HG03045 (cell line): ENCODE data around the gene GRID1.

Experiments used
- ATAC-seq: cut with Tn5 transposase; IDR thresholded peaks from one replicate; pipeline ENCODE4 v1.9.1; 2021; ENCODE audit warnings: mild to moderate bottlenecking, moderate library complexity; ENCODE audit not compliant: unreplicated experiment

GRID1 gene

DNA sequence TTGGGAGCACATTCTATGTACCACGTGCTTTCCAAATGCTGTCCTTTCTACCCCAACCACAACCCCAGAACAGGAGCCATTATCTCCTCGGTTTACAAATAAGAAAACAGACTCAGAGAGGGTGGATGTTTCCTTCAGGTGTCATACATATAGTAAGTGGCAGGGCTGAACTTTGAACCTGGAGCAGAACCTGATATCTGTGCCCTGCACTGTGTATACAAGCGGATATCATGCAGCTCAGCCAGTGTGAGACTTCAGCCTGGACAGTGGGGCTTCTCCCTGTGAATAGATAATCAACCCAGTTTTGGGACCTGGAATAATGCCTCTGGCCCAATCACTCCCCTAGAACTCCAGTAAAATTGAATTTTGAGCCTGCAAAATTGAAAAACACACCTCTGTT is 341.1 kb downstream of the GRID1 start:
- no peak for ATAC-seq

DNA sequence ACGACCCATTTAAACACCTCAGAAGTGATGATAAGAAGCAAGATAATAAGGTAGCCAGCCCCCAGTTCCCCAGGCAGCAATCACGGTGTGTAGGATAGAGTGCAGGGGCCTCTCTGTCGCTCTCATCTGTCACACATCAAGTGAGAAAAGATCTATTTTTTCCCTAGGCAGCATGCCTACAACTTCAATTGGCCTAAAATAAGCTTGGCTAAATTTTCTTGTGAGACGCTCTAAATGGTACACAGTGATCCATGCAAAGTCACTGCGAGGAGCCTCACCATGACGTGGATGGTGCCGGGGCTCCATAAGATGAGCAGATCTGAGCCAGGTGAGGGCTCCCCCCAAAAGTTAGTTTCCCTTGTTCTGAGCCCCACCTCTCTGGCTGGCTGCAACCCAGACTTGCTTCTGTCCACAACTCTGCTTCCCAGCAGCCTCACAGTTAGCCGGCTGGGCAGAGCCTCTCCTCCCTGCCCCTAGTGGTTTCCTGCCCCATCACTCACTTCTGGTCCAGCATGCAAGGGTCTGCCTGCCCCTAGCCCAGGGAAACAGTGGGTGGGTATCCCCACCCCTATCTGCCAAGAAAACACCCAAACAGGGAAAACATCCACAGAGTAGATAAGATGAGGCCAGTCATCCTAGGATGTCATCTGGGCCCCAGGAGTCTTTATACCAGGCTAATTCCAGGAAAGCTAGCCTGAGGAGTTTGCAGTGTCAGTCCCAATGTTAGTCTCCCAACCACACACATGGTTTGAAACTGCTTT is 342.1 kb downstream of the GRID1 start:
- ATAC-seq = no peak

DNA sequence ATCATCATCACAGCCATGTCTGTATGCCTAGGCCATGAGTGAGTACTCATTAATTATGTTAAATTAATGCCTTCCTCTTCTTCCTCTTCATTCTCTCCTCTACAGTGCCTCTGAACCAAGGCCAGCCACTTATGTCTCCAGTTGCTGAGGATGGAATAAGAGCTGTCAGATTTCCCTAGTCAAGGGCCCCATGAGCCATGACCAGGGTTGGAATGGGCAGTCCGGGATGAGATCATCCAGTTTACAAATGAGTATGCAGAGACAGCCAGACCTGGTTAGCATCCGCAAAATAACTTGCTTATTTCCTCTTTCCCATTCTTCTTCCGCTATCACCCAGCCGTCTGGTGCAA is 342.7 kb downstream of the GRID1 start:
- ATAC-seq = no peak

DNA sequence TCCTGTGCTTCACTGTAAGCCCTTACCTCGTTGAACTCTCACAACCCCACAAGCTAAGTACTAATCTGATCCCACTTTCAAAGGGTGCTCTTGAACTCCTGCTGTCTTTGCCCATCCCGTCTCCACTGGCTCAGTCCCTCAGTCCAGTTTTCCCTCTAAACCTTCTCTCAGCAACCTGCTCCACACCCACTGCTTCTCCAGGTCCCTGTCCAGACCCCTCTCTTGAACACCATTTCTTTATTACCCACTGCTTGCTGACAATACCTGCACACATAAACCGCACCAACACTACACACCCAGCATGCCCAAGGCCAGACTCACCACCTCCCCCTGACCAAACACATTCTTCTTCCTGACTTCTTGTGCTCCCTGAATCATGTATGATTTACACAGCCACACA is 343.3 kb downstream of the GRID1 start:
- no peak for ATAC-seq

DNA sequence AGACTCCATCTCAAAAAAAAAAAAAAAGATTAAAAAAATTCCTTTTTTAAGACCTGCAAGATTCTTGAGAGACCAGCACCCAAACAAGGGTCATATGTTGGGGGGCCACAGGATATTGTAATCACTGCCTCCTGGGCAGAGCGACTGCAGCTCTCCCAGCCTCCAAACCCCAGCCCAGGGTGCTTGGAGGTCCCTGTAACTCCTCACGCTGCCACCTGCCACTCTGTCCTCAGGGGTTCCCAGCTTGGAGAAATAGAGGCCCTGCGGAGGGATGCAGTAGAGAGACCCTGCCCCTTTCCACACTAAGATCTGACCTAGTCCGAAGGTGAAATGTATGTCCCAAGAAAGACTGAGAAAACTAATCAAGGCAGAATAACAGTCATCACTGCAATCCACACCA is 343.7 kb downstream of the GRID1 start:
- no peak for ATAC-seq

DNA sequence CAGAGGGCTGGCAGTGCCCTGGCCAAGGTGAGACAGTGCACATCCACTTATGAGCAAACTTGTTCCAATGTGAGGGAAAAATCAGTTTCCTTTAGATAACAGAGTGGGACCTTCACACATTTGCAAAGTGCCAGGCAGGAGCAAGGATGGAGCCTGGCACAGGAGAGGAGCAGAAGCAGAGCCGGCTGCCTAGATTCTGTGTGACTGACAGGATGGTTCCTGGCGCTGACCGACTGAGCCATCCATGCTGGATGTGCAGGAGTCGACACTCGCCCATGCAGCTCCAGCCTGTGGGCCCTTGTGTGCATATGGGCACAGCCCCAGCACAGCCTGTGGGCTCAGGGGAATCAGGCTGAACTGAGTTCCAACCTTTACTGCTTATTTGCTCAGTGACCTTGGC is 346.5 kb downstream of the GRID1 start:
- no peak for ATAC-seq

DNA sequence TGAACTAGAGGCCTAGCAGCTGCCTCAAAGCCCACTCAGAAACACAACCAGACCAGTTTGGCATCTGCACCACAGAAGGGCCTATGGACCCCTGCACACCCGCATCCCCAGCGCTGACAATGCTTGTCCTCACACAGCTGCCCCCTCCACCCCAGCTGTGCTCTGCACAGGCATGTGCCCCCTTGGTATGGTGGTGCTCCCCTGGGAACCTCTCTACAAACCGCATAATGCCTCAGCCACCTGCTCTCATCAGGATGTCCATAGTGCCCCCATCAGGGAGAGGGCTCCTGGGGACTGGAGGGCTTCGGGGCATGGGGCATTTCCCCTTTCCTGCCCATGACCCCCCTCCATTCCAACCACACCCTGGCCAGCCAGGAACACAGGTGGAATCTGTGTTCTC is 347.5 kb downstream of the GRID1 start:
- no peak for ATAC-seq

DNA sequence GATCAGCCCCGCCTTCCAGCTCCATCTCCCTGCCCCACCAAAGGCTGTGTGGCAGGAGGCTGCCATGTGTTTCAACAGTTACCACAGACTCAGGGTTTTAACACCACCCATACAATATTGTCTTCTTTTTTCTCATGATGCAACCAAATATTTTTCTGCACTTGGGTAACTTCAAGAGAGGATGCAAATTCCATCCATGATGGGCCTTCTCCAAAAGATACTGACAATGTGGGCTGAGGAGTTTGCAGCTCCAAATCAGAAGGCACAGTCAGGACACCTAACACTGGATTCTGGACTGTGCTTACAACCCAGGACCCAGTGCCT is 347.9 kb downstream of the GRID1 start:
- ATAC-seq = no peak

DNA sequence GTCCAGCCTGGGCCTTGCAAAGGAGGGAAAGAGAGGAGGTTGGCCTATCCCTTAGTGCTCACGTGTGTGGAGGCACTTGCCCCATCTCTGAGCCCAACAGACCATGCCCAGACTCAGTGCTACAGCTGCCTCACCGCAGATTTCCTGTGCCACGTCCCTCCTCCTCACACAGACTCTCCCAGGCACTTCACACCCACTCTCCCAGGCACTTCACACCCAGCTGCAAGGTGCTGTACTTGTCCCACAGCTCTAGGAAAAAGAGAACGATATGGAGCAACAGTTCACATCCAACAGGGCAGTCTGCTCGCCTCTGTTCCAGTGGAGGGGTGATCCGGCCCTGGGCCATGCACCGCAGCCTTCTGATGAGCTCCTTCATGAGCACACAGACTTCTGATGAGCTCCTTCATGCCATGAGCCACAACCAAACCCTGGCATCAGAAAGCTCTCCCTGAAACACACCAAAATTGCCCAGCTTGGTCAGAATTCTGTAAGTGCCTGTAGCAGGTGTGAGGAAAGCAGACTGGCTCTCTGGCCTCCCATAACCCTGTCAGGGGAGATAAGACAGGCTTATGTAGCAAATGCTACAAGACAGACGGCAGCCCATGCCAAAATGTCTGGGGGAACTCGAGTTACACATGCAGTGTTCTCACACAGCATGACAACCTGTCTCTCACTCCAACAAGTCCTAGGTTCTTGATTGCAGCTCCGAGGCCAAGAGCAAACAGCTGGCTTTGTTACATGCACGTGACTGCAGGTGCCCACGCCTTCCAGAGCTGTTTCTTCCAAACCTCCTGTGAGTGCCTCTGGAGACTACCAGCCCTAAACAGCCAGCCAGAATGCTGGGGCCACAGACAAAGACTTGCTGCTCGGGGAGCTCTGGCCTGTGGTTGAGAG is 348.5 kb downstream of the GRID1 start:
- no peak for ATAC-seq

DNA sequence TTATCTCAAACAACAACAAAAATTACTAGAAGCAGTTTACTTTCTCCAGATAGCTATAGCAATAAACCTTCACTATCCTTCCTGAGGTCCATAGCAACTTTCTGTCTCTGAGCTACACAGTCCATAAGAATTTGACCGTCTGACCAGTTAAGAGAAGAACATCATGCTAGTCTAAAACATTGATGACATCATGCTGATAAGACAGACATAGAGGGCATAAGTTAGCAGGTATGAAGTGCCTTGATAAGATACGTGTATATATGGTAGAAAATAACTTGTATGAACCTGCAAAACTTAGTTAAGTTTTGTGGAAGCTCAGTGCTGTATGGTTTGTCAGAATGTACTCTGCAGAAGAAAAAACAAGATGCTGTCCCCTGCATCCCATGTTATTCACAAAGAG is 353.0 kb downstream of the GRID1 start:
- no peak for ATAC-seq

DNA sequence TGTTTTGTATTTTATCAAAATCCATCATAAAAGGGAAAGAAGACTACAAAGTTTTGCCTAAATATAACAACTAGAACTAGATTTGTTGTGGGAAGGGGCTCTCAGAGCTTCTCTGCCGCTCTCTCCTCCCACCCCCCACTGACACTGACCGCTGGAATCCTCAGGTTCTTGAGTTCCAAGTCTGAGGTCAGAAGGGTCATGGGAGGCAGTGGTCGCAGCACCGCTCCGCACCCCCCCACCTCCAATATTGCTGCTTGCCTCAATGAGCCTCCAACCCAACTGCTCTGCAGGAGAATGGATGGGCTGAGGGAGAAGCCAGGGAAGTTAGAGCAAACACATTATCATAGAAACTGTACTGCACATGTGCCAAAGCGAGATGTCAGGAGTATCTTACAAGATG is 359.4 kb downstream of the GRID1 start:
- no peak for ATAC-seq

DNA sequence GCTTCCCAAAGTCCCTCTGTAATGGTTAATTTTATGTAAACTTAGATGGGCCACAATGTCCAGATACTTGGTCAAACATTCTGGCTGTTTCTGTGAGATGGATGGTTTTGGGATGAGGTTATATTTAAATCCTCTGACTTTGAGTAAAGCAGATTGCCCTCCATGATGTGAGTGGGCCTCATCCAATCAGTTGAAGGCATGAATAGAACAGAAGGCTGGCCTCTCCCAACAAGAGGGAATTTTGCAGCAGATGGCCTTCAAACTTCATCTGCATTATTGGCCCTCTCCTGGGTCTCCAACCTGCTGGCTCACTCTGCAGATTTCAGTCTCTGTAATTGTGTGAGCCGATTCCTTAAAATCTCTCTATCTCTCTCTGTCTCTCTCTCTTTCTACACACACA is 362.3 kb downstream of the GRID1 start:
- no peak for ATAC-seq

DNA sequence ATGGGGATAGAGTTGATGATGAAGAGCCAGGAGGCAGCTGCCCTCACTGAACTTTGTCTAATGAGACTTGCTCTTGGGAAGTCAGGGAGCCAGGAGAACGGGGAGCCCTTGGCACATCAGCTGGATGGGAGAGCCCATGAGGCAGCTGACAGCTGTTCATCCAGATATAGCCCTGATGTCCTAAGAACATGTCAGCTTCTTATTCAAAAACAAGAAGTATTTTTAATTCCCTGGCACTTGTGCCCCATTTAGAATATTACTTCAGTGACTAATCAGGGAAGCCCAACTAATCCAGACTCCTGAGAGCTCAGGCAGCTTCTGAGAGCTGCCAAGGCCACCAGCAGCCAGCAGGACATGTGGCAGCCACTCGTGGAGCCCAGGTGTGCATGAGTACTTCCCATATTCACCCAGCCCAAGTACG is 363.4 kb downstream of the GRID1 start:
- ATAC-seq = no peak

DNA sequence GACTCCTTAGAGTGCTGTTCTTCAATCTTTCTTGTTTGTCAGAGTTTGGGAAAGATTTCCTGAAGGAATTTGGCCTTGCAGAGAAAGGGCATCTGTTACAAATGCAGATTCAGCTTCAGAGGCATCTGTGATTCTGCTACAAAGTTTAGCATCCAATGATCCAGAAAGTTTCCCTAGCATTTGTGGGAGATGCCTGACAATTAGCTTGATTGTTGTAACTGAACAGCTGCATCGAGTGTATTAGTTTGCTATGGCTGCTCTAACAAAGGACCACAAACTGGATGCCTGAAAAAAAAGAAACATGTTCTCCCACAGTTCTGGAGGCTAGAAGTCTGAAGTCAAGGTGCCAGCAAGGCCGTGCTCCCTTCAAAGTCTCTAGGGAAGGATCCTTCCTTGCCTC is 365.1 kb downstream of the GRID1 start:
- no peak for ATAC-seq

DNA sequence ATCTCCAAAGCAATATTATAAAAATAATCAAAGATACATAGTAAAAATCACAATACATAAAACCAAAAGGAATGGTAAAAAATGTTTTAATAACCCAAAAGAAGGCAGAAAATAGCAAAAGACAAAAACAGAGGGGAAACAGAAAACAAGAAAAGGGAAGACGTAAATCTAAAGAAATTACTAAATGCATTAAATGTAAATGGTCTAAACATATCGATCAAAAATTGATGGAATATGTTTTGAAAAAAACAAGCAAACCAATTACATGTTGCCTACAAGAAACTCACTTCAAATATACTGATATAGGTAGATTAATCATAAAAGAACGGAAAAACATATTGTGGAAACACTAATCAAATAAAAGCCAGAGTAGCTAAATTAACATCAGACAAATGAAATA is 369.1 kb downstream of the GRID1 start:
- no peak for ATAC-seq

DNA sequence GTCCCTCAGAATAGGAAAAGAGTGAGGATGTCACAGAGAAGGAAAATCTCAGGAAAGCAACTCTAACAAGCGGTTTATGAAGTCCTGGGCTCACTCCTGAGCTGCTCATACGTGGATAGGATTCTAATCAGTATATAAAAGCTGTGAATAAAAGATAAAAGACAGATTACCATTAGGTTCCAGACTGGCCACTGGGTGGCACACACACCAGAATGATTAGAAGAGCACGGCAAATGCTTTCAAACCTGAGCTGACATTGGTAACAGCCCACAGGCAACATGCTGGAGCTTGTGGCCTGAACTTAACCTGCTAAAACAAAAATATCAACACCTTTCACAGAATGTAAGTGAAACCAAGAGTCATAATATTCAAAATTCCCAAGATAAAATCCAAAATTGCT is 370.8 kb downstream of the GRID1 start:
- ATAC-seq = no peak

DNA sequence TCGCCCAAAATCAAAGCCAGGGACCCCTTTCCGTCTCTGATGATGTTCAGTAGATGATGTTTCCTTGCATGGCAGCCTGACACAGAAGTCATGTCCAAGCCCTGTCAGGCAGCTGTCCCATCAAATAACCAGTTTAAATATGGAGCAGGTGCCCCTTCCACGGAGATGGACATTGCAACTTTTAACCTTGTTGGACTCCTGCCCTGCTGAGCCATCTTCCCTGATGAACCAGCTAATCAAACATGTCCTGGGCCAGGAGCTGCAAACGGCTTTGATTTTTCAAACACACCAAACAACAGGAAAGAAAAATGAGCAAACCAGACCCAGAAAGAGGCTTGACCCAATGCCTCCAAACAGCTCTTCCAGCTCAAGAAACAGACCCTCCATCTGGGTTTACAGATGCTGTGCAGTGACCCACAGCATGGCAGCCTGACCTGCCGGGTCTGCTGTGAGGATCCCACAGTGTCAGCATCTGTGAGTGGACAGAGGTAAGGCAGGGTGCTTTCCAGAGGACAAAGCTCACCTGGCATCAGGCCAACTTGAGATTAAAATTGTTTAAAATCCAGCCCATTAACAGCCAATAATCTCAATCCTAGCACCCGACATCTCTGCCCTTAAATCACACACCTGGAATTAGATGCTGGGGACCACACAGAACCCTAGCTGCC is 372.6 kb downstream of the GRID1 start:
- no peak for ATAC-seq

DNA sequence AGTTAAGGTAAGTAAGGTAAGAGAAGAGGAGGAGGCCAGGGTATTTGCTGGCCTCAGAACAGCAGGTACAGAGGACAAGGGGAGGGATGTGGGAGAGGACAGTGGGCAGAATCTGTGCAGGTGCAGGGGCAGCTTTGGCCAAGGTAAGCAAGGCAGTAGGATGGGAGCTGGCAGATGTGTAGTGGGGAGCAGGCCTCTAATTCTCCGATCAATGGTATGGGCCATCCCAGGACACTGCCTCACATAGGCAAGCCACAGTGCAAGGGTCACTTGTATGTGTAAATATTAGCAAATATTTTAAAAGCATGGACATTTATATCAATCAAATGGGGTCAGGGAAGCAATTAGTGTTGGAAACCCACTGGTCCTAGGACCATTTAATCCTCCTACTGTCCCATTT is 373.5 kb downstream of the GRID1 start:
- no peak for ATAC-seq

DNA sequence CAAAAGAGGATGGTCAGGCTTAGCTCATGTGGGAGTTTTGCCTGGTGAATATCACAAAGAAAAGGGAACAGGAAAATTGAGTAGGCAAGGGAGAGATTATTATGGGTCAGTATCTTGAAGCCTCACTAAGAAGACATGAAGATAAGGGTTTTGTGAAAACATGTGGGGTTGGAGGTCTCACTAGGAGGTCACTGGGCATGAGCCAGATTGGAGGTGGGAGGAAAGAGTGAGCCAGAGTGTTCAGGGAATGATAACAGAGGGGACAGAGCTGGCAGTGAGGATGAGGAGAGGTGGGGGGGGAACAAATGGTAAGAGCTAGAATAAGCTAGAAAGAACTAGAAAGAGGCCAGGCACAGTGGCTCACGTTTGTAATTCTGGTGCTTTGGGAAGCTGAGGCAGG is 374.3 kb downstream of the GRID1 start:
- ATAC-seq = no peak

DNA sequence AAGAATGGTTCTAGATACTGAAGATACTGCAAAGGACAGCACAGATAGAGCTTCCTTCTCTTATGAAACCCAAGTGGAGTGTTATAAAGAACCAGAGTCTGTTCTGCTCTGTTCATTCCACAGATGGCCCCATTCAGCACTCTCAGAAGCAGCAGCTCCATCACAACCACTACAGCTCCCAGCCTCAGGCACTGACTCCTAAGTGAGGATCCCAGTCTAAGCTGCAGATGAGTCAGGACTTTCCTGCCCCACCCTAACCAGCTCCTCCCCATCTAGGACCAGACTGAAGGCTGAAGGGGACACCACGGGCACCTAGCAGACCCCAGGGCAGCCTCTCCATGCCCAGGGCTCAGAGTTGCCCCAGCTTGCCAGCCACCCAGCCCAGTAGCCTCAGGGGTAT is 379.8 kb downstream of the GRID1 start:
- ATAC-seq = no peak

DNA sequence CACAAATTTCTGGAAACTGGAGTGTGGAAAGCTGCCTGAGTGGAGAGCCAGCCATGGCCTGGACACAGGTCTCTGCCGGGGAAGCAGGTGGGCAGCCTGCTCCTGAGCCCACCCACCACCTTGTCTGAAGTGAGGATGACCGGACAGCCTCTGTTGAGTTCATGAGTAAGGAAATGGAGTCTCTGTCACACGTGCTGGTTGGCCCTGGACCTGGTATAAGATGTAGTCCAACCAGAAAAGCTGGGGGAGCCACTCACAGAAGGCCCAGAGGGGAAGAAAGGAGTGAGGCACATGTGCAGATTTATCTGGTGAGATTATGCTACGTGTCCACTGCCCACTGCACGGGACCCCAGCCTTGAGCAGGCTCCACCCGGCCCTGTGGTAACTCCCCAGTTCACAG is 383.5 kb downstream of the GRID1 start:
- no peak for ATAC-seq

DNA sequence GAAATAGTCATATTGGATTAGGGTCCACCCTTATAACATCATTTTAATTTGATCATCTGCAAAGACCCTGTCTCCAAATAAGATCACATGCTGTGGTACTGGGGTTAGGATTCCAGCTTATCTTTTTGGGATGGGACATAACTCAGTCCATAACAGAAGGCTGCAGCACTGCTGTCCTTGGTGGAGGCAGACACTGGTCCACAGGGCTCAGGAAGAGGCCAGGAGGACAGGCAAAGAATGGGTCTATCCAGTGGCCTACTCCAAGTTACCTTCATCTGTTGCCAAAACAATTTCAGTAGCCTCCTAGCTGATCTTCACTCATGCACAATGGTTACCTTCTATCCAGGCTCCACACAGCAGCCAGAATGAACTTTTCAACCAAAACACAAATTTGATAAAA is 387.0 kb downstream of the GRID1 start:
- ATAC-seq = no peak
